Adrenal gland (tissue), 12 donors: ENCODE measurements around the gene FBXO30. TPM values are rescaled to one million over a fixed set of nuclear protein-coding genes. Genes with fewer than 3 reads are reported as not detected.

Experiments
- DNase-seq, 7 donors: peaks; one replicate each; pipeline ENCODE4 v3.0.0-alpha.2; 2019 to 2020
- H3K27ac ChIP-seq, 5 donors: fragments of 200-600 bp; sonication (generic) in 4 of 5; 1 replicate in 3 of 5; 2 replicates in 2 of 5; pipeline versions ENCODE4 v1.5.1 to v1.8.0; 2016 to 2020; ENCODE audit warnings: mild to moderate bottlenecking in 1 of 5
- H3K27me3 ChIP-seq: fragments of 200-600 bp; 2 replicates; pipeline ENCODE4 v1.8.0; 2021
- H3K36me3 ChIP-seq, 2 donors: fragments of 200-600 bp; replicated peaks in 1 of 2; 1 replicate in 1 of 2; 2 replicates in 1 of 2; pipeline versions ENCODE4 v1.5.1 to v1.8.0; 2018 to 2022
- H3K4me1 ChIP-seq, 2 donors: fragments of 200-600 bp; replicated peaks in 1 of 2; 1 replicate in 1 of 2; 2 replicates in 1 of 2; pipeline versions ENCODE4 v1.5.1 to v1.8.0; 2018 to 2021
- H3K4me3 ChIP-seq, 4 donors: fragments of 200-600 bp; sonication (generic) in 3 of 4; one replicate each; pipeline ENCODE4 v1.5.1; 2016 to 2018
- H3K9me3 ChIP-seq, 3 donors: fragments of 200-600 bp; sonication (generic) in 1 of 3; replicated peaks in 1 of 3; 1 replicate in 2 of 3; 2 replicates in 1 of 3; pipeline versions ENCODE4 v1.5.1 to v1.8.0; 2016 to 2021
- POLR2A ChIP-seq, 2 donors: fragments of 450-650 bp; IDR thresholded peaks; one replicate each; pipeline ENCODE4 v1.6.1; 2017; ENCODE audit warnings: antibody characterized with exemption in 2 of 2, mild to moderate bottlenecking in 2 of 2, moderate library complexity in 1 of 2
- WGBS, 4 donors: extraction: QIAGEN DNeasy Blood & Tissue Kit in 2 of 4; methylation state at CpG; one replicate each; pipeline versions ENCODE4 v1.1.5 to v1.1.7; 2013 to 2017; 5-methylcytosine and 5-hydroxymethylcytosine counted together
- intact Hi-C, 2 donors: fragments of 100-400 bp; cut with DNase I; formaldehyde crosslinking; loops; one replicate each; pipeline versions ENCODE4 v1.14.1 to v1.15.0; 2022 to 2023
- polyA plus RNA-seq, 3 donors: library from polyadenylated mRNA; stranded (reverse); fragments of 200-250 nt in 2 of 3; fragments of 350-450 nt in 1 of 3; fragmentation: Illumina TruSeq in 1 of 3; extraction: RNeasy Lipid Tissue Mini Kit (QIAGEN cat#74804) in 1 of 3; gene quantifications; one replicate each; pipeline ENCODE4 v1.2.3, GENCODE V29; 2013 to 2014
- total RNA-seq, 9 donors: library from RNA; depleted of rRNA in 4 of 9; stranded (reverse); fragments of >200 nt in 4 of 9; fragments of 120-200 nt in 1 of 9; fragmentation: NEBNext Ultra II Directional in 1 of 9; extraction: Animal tissue kit (Norgen Biotek cat#: 25700) in 1 of 9; gene quantifications; one replicate each; pipeline versions ENCODE4 v1.1.0 to v1.2.4, GENCODE V29; 2013 to 2023
- TF ChIP-seq, protein P1 (sequence below), 6 experiments: fragments of 450-650 bp in 4 of 6; fragments of 200-600 bp in 2 of 6; sonication (generic) in 1 of 6; IDR thresholded peaks; 1 replicate in 5 of 6; 2 replicates in 1 of 6; pipeline versions ENCODE4 v1.5.1 to v1.8.0; 2016 to 2021; ENCODE audit warnings: antibody characterized with exemption in 6 of 6, mild to moderate bottlenecking in 2 of 6, moderate library complexity in 1 of 6
- donor health status: healthy with polysubstance abuse.
- donor health status: Bipolar disorder and iron deficiency.
- donor health status: DM: yes; HTN: yes; CAD: no.
- donor health status: DM: no; HTN: no; CAD: no.
- donor health status: DM: no; HTN: no; CAD: no.
- donor health status: DM: yes; HTN: yes; CAD: no.

The FBXO30 gene
- total and polyA plus RNA-seq, 12 donors: 3.8 to 13.1 (median 8.3) TPM

DNA sequence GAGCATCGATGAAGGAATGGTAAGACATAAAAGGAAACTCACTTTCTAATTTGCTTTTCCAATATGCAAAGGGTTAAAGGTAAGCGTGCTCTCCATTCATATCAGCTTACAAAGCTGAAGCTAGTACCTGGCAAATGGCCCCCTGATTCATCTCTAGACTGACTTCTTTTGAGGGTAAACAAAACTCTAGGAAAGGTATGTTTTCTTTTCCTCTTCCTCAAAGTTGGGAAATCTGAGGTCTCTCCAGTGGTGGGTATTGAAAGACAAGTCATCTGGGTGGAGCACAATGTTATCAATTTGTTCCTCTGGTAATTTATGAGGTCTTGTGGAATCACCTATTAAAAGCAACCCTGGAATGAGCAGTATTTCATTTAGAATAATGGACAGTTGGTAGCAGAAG lies 7.9 kb upstream of the FBXO30 start:
- Histone ChIP-seq H3K4me1 (no peaks in the 10 kb centered on the region), H3K4me3 (no peak overlapping the region), H3K27ac (no peak overlapping the region), H3K9me3 (no peaks in the 10 kb centered on the region), H3K36me3 (no peaks in the 10 kb centered on the region), H3K27me3 (no peaks in the 10 kb centered on the region)
- WGBS, 4 donors: 85 to 94% (median 90%) methylated on average over 2 of the region's 2 CpGs
- DNase-seq: no peak
- intact Hi-C loops: no loop called here
- TF ChIP-seq, protein P1, sequence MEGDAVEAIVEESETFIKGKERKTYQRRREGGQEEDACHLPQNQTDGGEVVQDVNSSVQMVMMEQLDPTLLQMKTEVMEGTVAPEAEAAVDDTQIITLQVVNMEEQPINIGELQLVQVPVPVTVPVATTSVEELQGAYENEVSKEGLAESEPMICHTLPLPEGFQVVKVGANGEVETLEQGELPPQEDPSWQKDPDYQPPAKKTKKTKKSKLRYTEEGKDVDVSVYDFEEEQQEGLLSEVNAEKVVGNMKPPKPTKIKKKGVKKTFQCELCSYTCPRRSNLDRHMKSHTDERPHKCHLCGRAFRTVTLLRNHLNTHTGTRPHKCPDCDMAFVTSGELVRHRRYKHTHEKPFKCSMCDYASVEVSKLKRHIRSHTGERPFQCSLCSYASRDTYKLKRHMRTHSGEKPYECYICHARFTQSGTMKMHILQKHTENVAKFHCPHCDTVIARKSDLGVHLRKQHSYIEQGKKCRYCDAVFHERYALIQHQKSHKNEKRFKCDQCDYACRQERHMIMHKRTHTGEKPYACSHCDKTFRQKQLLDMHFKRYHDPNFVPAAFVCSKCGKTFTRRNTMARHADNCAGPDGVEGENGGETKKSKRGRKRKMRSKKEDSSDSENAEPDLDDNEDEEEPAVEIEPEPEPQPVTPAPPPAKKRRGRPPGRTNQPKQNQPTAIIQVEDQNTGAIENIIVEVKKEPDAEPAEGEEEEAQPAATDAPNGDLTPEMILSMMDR (IDR thresholded peaks at IDR 0.05): no peak
- no peak for TF ChIP-seq POLR2A (IDR thresholded peaks at IDR 0.05)

DNA sequence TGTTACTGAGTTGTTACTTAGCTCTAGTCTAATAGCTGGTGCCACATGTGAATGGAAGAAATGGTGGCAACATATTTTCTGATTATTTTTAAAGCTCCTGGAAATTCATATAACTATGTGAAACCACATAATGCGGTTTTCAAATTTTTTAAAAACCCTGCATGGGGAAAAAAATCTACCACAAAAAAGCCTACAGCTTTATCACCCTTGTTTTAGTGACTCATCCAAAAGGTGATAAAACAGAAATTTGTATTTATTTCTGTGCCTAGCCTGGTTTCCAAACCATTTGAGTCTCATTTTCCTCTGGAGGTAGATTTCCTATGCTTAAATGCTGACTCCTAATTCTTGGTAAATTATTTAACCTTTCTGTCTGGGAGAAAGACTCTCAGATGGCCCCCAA lies 5.4 kb upstream of the FBXO30 start:
- no peak overlapping the region for H3K27ac ChIP-seq

DNA sequence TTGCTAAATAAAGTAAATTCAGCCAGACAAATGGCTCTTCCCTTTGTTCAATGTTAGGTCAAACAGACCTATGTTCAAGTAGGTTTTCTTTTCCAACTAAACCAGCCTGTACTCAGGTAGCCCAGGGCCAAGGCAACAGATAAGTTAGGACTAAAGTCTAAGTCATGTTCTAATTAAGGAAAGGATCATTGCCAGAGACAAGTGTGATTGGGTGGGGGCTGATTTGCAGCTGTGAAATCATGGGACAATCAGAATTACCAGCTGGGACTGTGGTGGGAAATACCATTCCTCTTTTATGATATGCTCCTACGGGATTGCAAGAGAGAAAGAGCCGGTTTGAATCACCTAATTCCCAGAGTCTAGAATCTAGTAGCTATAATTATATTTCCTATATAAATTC lies 4.2 kb upstream of the FBXO30 start:
- no peak for TF ChIP-seq POLR2A (IDR thresholded peaks at IDR 0.05)
- TF ChIP-seq, protein P1 (IDR thresholded peaks at IDR 0.05): no peak
- no peaks in the 10 kb centered on the region for H3K27me3 ChIP-seq
- H3K27ac ChIP-seq: no peak overlapping the region
- WGBS, 4 donors: 95 to 100% (median 98%) methylated on average over 2 of the region's 2 CpGs
- DNase-seq: no peak
- no peak overlapping the region for H3K4me3 ChIP-seq
- H3K9me3 ChIP-seq: no peaks in the 10 kb centered on the region
- intact Hi-C loops: loop anchor here in 1 of 2 donors (10.0 kb wide), 1 partner anchor 84 kb away; the partner anchor contains the start of gene EPM2A
- H3K36me3 ChIP-seq: no peaks in the 10 kb centered on the region
- H3K4me1 ChIP-seq: peaks cover 5 to 8% of the 10 kb centered on the region in 2 donors

More for the DNA sequence above, 5.4 kb upstream of the FBXO30 start:
- intact Hi-C loops: loop anchor here in 1 of 2 donors (10.0 kb wide), 1 partner anchor 85 kb away; the partner anchor contains the start of gene EPM2A
- Histone ChIP-seq H3K4me3 (no peak overlapping the region), H3K4me1 (peaks cover 5 to 8% of the 10 kb centered on the region in 2 donors), H3K27me3 (no peaks in the 10 kb centered on the region), H3K36me3 (no peaks in the 10 kb centered on the region), H3K9me3 (no peaks in the 10 kb centered on the region)
- WGBS, 4 donors: 95 to 100% (median 96%) methylated on average over 1 of the region's 1 CpG
- no peak for TF ChIP-seq POLR2A (IDR thresholded peaks at IDR 0.05)
- TF ChIP-seq, protein P1 (IDR thresholded peaks at IDR 0.05): no peak
- DNase-seq: no peak

DNA sequence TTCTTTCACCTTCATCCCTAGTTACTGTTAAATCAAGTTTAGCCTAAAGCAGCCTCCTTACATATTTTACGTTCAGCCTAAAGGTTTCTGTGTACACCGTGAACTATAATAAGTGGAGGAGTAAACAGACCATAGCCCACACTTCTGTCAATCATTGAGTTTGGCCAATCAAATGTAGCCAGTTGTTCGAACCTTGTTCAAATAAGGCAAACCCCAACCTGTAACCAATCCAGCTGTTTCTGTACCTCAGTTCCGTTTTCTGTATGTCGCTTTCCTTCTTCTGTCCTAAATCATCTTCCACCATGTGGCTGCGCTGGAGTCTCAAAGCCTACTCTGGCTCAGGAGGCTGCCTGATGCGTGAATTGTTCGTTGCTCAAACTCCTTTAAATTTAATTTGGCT lies 1.8 kb upstream of the FBXO30 start:
- Histone ChIP-seq H3K27me3 (no peaks in the 10 kb centered on the region), H3K4me1 (peaks cover 13 to 29% of the 10 kb centered on the region in 2 donors), H3K4me3 (no peak overlapping the region), H3K36me3 (no peaks in the 10 kb centered on the region), H3K9me3 (no peaks in the 10 kb centered on the region), H3K27ac (no peak overlapping the region)
- 92 to 97% (median 95%) methylated on average over 8 of the region's 8 CpGs for WGBS, 4 donors
- no peak for TF ChIP-seq POLR2A (IDR thresholded peaks at IDR 0.05)
- TF ChIP-seq, protein P1 (IDR thresholded peaks at IDR 0.05): no peak
- intact Hi-C loops: loop anchor here in 1 of 2 donors (10.0 kb wide), 1 partner anchor 82 kb away; the partner anchor contains the start of gene EPM2A
- DNase-seq: no peak
